HCT116 (cell line): ENCODE measurements around the gene HES5.

Experiments
- EZH2 ChIP-seq: fragments of 200-600 bp; sonication (generic); IDR thresholded peaks from 2 replicates; pipeline ENCODE4 v1.6.1; 2017; ENCODE audit warnings: antibody characterized with exemption, mixed run types
- POLR2A ChIP-seq: IDR thresholded peaks from 2 replicates; pipeline ENCODE4 v1.7.0; 2011; ENCODE audit warnings: borderline replicate concordance; ENCODE audit not compliant: insufficient read depth, insufficient read length; ENCODE audit errors: extremely low read depth
- POLR2AphosphoS5 ChIP-seq: IDR thresholded peaks from 2 replicates; pipeline ENCODE4 v1.6.1; 2011; ENCODE audit warnings: mild to moderate bottlenecking, low read depth, low read length, moderate library complexity
- RAD21 ChIP-seq: IDR thresholded peaks from 2 replicates; pipeline ENCODE4 v1.6.1; 2012; ENCODE audit warnings: low read depth, mild to moderate bottlenecking
- TCF7L2 ChIP-seq: IDR thresholded peaks from 2 replicates; pipeline ENCODE4 v1.7.0; 2011; ENCODE audit warnings: borderline replicate concordance, inconsistent platforms; ENCODE audit not compliant: insufficient read depth, insufficient read length; ENCODE audit errors: extremely low read depth
- YY1 ChIP-seq: IDR thresholded peaks from 2 replicates; pipeline ENCODE4 v1.6.1; 2011; ENCODE audit warnings: low read length, low read depth, moderate library complexity, mild to moderate bottlenecking; ENCODE audit not compliant: insufficient replicate concordance; ENCODE audit errors: extremely low read depth
- TF ChIP-seq, protein P1 (sequence below), 3 experiments: fragments of 200-600 bp in 1 of 3; sonication (generic) in 1 of 3; IDR thresholded peaks in 2 of 3; conservative IDR thresholded peaks in 1 of 3; 2 replicates each; pipeline ENCODE4 v1.5.1; 2012 to 2017; ENCODE audit warnings: low read depth in 2 of 3, low read length in 2 of 3, antibody characterized with exemption in 1 of 3, borderline replicate concordance in 1 of 3, control low read depth in 1 of 3, mild to moderate bottlenecking in 1 of 3, mixed read lengths in 1 of 3, mixed run types in 1 of 3, moderate library complexity in 1 of 3; ENCODE audit not compliant: insufficient read depth in 1 of 3
- TF ChIP-seq, protein P2 (sequence below): IDR thresholded peaks from 2 replicates; pipeline ENCODE4 v1.6.1; 2012
- TF ChIP-seq, protein P3 (sequence below): IDR thresholded peaks from 2 replicates; pipeline ENCODE4 v1.6.1; 2011; ENCODE audit warnings: mild to moderate bottlenecking, low read length, moderate library complexity; ENCODE audit not compliant: insufficient replicate concordance; ENCODE audit errors: extremely low read depth

DNA sequence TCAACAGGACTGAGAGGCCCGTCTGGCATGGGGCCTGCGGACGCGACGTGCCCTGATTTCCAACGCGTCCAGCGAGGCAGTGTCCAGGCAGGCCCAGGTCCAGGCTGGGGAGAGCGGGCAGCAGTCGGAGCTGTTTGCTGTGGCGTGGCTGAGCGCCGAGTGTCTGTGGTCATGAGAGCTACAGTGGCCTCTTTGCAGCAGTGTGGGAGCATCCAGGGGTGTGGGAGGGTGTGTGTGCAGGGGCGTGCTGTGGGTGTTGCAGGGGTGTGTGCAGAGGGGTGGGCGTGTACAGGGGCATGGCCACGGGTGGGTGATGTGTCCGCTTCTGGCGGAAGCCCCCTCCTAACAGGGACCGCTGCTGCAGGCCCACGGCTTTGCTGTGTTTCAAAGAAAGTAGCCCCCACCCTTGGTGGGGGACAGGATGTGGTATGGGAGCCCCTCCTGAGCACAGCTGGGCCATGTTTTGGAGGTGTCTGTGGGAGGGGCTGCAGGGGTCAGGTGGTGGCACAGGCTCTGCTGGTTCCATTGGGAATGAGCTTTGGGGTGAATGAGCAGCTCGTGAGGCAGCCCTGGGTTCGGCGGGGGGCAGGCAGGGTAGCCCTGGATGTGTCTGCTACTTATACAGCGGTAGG is 36.3 kb downstream of the HES5 start:
- TF ChIP-seq, protein P1, sequence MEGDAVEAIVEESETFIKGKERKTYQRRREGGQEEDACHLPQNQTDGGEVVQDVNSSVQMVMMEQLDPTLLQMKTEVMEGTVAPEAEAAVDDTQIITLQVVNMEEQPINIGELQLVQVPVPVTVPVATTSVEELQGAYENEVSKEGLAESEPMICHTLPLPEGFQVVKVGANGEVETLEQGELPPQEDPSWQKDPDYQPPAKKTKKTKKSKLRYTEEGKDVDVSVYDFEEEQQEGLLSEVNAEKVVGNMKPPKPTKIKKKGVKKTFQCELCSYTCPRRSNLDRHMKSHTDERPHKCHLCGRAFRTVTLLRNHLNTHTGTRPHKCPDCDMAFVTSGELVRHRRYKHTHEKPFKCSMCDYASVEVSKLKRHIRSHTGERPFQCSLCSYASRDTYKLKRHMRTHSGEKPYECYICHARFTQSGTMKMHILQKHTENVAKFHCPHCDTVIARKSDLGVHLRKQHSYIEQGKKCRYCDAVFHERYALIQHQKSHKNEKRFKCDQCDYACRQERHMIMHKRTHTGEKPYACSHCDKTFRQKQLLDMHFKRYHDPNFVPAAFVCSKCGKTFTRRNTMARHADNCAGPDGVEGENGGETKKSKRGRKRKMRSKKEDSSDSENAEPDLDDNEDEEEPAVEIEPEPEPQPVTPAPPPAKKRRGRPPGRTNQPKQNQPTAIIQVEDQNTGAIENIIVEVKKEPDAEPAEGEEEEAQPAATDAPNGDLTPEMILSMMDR (IDR thresholded peaks at IDR 0.05 in 2 of 3, conservative IDR thresholded peaks at IDR 0.05 in 1 of 3; ENCODE audit: borderline replicate concordance in 1 of 3, insufficient read depth in 1 of 3, low read depth in 2 of 3, low read length in 2 of 3) = no peak
- TF ChIP-seq RAD21 = no peak
- TF ChIP-seq POLR2AphosphoS5 = no peak
- no peak for TF ChIP-seq EZH2
- TF ChIP-seq, protein P2, sequence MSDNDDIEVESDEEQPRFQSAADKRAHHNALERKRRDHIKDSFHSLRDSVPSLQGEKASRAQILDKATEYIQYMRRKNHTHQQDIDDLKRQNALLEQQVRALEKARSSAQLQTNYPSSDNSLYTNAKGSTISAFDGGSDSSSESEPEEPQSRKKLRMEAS = no peak
- no peak for TF ChIP-seq YY1
- no peak for TF ChIP-seq TCF7L2
- TF ChIP-seq POLR2A = no peak
- TF ChIP-seq, protein P3, sequence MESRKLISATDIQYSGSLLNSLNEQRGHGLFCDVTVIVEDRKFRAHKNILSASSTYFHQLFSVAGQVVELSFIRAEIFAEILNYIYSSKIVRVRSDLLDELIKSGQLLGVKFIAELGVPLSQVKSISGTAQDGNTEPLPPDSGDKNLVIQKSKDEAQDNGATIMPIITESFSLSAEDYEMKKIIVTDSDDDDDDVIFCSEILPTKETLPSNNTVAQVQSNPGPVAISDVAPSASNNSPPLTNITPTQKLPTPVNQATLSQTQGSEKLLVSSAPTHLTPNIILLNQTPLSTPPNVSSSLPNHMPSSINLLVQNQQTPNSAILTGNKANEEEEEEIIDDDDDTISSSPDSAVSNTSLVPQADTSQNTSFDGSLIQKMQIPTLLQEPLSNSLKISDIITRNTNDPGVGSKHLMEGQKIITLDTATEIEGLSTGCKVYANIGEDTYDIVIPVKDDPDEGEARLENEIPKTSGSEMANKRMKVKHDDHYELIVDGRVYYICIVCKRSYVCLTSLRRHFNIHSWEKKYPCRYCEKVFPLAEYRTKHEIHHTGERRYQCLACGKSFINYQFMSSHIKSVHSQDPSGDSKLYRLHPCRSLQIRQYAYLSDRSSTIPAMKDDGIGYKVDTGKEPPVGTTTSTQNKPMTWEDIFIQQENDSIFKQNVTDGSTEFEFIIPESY = no peak
